Measurements from ENCODE around the gene PAX3. TPM values are rescaled to one million over a fixed set of nuclear protein-coding genes. Genes with fewer than 3 reads are reported as not detected.

PAX3 gene
- total and polyA plus RNA-seq, 9 of the 15 experiments (the other 6 are each of a cell fraction or from before 2014, with no cell fraction given), result not detected

DNA sequence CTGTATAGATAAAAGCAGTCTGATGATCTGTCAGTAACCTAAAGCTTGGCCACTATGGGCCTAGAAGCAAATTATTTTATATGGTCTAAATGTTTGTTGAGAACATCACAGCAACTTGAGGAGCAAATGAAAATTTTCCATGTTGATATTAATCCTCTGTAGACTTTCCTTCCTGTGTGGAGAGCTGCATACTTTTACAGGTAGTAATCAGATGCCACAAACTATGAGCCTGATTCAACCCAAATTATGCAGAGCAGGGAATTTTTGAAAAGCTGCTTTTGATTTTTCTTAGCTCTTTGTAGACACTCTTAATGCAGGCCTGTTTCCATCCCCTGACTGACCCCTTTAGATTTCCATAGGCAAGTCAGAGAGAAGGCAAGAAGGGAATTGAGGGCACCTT is 17.3 kb downstream of the PAX3 start:
- no peak overlapping the region for H3K9ac ChIP-seq (ENCODE audit: insufficient read depth in 1 of 2, low read depth in 2 of 2, low read length in 2 of 2)
- intact Hi-C loops (cut with micrococcal nuclease), result no loop called here
- no peaks in the 10 kb centered on the region for H3K4me1 ChIP-seq (replicated peaks in 1 of 2; ENCODE audit: control insufficient read depth in 2 of 2, insufficient read depth in 2 of 2, low read length in 2 of 2)
- H3K4me3 ChIP-seq, result no peak overlapping the region
- no peak overlapping the region for H2AFZ ChIP-seq (ENCODE audit: low read depth, low read length)
- no peak for DNase-seq (ENCODE audit: extremely low read depth in 1 of 4, low spot score in 3 of 4)
- in situ Hi-C loops (cut with MboI), result no loop called here
- no peaks in the 10 kb centered on the region for H4K20me1 ChIP-seq (replicated peaks; ENCODE audit: control insufficient read depth, insufficient read depth, low read length)
- no peaks in the 10 kb centered on the region for H3K9me1 ChIP-seq (ENCODE audit: control insufficient read depth, insufficient read depth, low read length)
- no peak for ATAC-seq
- POLR2A ChIA-PET, result no interaction called here
- H3K27me3 ChIP-seq (ENCODE audit: control insufficient read depth in 2 of 2, insufficient read depth in 2 of 2, low read length in 2 of 2), result no peaks in the 10 kb centered on the region
- BruUV-seq (replicated peaks), result no TSS peak
- CTCF ChIA-PET (ENCODE audit: low intra/inter-chr PET ratio), result no interaction called here
- FAIRE-seq, result no peak
- H3K27ac ChIP-seq (ENCODE audit: extremely low read depth, low read depth, low read length), result no peak overlapping the region
- TF ChIP-seq LARP7 (IDR thresholded peaks at IDR 0.05), result no peak
- TF ChIP-seq RB1 (IDR thresholded peaks at IDR 0.05; ENCODE audit: low read depth), result no peak
- no peak for TF ChIP-seq ASH1L (IDR thresholded peaks at IDR 0.05; ENCODE audit: borderline replicate concordance, low read depth, partially characterized antibody)
- no peak for TF ChIP-seq ZNF146 (CRISPR knock-in tag; IDR thresholded peaks at IDR 0.05; ENCODE audit: unreplicated experiment)
- TF ChIP-seq, protein P1, sequence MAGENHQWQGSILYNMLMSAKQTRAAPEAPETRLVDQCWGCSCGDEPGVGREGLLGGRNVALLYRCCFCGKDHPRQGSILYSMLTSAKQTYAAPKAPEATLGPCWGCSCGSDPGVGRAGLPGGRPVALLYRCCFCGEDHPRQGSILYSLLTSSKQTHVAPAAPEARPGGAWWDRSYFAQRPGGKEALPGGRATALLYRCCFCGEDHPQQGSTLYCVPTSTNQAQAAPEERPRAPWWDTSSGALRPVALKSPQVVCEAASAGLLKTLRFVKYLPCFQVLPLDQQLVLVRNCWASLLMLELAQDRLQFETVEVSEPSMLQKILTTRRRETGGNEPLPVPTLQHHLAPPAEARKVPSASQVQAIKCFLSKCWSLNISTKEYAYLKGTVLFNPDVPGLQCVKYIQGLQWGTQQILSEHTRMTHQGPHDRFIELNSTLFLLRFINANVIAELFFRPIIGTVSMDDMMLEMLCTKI (IDR thresholded peaks at IDR 0.05; ENCODE audit: partially characterized antibody), result no peak
- TF ChIP-seq ZNF384 (IDR thresholded peaks at IDR 0.05; ENCODE audit: low read depth, low read length), result no peak
- TF ChIP-seq, protein P2, sequence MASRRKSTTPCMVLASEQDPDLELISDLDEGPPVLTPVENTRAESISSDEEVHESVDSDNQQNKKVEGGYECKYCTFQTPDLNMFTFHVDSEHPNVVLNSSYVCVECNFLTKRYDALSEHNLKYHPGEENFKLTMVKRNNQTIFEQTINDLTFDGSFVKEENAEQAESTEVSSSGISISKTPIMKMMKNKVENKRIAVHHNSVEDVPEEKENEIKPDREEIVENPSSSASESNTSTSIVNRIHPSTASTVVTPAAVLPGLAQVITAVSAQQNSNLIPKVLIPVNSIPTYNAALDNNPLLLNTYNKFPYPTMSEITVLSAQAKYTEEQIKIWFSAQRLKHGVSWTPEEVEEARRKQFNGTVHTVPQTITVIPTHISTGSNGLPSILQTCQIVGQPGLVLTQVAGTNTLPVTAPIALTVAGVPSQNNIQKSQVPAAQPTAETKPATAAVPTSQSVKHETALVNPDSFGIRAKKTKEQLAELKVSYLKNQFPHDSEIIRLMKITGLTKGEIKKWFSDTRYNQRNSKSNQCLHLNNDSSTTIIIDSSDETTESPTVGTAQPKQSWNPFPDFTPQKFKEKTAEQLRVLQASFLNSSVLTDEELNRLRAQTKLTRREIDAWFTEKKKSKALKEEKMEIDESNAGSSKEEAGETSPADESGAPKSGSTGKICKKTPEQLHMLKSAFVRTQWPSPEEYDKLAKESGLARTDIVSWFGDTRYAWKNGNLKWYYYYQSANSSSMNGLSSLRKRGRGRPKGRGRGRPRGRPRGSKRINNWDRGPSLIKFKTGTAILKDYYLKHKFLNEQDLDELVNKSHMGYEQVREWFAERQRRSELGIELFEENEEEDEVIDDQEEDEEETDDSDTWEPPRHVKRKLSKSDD (conservative IDR thresholded peaks at IDR 0.05; ENCODE audit: low read length), result no peak
- no peak for TF ChIP-seq TCFL5 (CRISPR knock-in tag; conservative IDR thresholded peaks at IDR 0.05)
- TF ChIP-seq, protein P3, sequence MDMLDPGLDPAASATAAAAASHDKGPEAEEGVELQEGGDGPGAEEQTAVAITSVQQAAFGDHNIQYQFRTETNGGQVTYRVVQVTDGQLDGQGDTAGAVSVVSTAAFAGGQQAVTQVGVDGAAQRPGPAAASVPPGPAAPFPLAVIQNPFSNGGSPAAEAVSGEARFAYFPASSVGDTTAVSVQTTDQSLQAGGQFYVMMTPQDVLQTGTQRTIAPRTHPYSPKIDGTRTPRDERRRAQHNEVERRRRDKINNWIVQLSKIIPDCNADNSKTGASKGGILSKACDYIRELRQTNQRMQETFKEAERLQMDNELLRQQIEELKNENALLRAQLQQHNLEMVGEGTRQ (CRISPR knock-in tag; IDR thresholded peaks at IDR 0.05), result no peak
- no peak for TF ChIP-seq HCFC1 (IDR thresholded peaks at IDR 0.05; ENCODE audit: low read depth, low read length)
- no peak overlapping the region for H3K4me2 ChIP-seq (ENCODE audit: insufficient read depth, low read length)
- H3K79me2 ChIP-seq (ENCODE audit: control insufficient read depth, insufficient read depth, low read length), result no peaks in the 10 kb centered on the region
- H3K9me3 ChIP-seq (replicated peaks; ENCODE audit: control insufficient read depth, insufficient read depth, low read depth, low read length), result no peaks in the 10 kb centered on the region
- H3K36me3 ChIP-seq (ENCODE audit: control insufficient read depth, insufficient read depth, low read length), result no peaks in the 10 kb centered on the region
